ENCODE data around the gene MED12.
"Not testable (repeated sequence)": the region's sequence is repeated elsewhere in the genome, so short reads cannot be mapped to it uniquely, and the experiment has no call there.

The MED12 gene

DNA sequence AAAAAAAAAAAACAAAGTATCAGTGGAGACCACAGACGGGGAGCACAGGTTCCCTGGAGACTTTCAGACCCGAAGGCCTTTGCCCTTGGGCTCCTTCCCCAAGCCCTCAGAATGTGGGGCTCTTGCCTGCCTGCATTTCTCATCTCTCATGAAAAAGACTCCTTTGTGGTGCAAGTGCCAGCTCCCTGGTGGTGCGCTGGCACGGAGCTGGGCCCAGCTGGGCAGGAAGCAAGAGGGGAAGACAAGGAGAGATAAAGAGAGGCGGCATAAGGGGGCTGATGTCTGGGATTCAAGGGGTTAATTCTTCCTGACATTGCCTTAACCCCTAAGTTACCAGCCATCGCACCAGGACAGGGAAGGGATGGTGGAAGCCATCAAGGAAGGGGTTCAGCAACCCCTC, 48.1 kb downstream of the MED12 start:
- DNase-seq = no peak

DNA sequence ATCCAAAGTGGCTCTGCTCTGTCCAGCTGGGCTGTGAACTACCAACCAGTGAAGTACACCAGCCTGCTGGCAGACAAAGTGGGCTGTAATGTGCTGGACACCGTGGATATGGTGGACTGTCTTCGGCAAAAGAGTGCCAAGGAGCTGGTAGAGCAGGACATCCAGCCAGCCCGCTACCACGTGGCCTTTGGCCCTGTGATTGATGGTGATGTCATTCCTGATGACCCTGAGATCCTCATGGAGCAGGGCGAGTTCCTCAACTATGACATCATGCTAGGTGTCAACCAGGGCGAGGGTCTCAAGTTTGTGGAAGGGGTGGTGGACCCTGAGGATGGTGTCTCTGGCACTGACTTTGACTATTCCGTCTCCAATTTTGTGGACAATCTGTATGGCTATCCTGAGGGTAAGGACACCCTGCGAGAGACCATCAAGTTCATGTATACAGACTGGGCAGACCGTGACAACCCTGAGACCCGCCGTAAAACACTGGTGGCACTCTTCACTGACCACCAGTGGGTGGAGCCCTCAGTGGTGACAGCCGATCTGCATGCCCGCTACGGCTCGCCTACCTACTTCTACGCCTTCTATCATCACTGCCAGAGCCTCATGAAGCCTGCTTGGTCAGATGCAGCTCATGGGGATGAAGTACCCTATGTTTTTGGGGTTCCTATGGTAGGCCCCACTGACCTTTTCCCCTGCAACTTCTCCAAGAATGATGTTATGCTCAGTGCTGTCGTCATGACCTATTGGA, 48.8 kb downstream of the MED12 start:
- DNase-seq = no peak

DNA sequence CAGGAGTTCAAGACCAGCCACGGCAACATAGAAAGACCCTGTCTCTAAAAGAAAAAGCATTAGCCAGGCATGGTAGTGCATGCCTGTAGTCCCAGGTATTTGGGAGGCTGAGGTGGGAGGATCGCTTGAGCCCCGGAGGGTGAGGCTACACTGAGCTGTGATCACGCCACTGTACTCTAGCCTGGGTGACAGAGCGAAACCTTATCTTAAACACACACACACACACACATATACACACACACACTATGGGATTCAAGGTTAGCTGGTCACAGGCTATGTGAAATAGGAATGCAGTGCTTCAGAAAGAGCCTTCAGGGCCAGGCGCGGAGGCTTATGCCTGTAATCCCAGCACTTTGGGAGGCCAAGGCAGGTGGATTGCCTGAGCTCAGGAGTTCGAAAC, 49.7 kb downstream of the MED12 start:
- DNase-seq = no peak

DNA sequence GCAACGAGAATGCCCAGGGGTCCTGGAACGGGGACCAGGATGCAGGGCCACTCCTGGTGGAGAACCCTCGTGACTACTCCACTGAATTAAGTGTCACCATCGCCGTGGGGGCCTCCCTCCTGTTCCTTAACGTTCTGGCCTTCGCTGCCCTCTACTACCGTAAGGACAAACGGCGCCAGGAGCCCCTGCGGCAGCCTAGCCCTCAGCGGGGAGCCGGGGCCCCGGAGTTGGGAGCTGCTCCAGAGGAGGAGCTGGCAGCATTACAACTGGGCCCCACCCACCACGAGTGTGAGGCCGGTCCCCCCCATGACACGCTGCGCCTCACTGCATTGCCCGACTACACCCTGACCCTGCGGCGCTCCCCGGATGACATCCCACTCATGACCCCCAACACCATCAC, 51.2 kb downstream of the MED12 start:
- DNase-seq = no peak

DNA sequence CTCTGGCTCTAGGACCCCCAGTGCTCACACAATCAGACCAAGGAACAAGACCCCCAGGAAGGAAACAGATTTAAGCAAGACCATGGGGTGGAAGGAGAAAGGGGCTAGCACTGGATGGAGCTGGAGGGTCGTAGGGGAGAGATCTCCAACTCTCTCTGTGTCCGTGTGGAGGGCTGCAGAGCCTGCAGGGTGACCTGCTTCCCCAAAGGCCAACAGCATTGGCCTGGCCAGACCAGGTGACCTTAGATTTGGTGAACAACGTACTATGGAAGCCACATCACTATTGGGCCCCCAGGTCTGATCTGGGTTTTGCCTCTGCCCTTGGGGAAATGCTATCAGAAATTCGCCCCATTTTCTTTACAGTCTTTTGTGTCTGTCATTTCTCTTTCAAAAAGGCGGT, 52.3 kb downstream of the MED12 start:
- no peak for DNase-seq

DNA sequence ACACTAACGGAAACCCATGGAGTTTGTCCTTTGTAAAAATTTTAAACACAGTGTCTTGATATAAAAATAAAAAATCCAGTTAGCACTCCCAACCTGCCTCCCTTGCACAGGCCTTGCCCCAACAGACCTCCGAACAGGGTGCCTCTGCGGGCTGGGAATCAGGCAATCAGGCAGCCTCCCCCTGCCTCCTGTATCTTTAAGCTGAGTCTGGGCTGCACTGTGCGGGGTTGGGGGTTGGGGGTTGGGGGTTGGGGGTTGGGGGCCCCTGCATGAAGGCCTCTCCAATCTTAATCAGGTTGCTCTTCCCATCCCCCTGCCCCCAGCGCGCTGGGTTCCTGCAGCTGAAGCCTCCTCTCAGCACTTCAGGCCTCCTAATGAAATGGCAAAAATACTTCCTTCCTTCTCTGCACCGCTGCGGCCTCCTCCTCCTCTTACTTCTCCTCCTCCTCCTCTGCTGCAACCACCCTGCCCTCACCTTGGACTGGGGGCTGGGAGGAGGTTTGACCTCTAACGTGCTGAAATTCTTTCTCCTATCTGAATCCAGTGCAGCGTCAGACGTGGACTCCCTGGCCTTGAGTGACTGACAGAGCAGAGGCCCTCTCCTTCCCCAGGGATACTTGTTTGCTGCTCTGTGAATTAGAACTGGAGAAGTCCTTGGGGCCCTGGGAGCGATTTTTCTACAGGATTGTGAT, 52.9 kb downstream of the MED12 start:
- DNase-seq = no peak

DNA sequence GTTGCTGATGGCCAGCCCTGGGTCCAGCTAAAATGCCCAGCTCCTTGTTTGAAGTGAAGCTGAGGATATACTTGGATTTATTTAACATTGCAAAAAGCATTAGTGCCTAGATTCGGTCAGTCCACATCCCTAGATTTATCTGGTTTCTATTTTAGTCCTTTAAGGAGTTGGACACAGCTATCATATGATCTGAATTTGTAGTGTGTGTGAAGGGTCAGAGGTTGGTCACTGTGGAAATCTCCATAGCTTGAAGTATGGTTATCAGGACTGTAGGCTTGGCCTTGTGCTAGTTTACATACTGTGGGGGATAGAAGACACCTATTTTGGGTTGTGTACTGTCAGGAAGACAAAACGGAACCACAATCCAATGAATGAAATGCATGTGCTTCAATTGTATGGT, 55.0 kb downstream of the MED12 start:
- no peak for DNase-seq

DNA sequence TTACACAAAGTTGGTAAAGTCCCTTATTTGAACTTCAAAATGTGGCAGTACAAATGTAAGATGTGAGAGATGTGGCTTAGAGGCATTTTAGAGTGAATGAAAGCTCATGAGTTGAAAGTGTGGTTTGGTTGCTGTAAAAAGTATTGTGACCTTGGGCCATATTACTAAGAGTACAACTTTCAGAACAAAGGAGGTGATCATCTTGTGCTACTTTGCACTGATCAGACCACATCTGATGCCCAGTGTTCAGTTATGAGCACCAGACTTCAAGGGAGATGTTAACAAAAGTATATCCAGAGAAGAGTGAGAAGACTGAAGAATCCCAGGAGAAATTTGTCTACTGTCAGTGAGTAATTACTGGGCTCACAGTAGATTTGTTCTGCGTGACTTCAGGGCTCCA, 56.4 kb downstream of the MED12 start:
- DNase-seq = no peak

DNA sequence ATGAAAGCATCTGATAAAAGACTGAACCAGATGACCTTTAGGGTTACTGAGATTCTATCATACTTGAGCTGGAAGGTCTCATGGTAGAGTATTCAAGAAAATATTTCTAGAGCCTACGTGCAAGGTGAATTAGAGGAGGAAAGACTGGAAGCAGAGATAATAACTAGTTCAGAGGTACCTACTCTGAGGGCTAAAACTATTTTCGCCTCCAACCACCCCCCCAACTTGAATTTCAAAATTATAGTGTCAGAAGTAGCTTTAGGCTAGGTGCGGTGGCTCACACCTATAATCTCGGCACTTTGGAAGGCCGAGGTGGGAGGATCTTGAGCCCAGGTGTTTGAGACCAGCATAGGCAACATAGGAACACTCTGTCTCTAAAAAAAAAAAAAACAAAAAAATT, 57.1 kb downstream of the MED12 start:
- no peak for DNase-seq

DNA sequence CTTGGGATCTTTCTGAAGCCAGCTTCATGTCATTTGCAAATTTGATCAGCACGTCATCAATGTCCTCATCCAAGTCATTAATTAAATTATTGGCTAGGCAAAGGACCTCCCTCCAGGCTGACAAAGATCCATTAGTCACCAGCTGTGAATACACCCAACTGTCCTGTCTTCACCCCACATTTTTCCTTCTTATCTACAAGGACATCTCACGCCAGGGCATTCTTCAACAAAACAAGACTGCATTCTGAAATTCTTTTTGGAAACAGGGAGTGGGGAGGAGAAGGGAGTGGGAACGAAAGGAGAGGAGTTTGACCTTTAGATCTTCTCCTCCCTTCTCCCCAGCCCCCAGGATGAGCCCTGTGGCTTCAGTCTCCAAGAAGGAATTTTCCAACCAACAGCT, 58.9 kb downstream of the MED12 start:
- no peak for DNase-seq

DNA sequence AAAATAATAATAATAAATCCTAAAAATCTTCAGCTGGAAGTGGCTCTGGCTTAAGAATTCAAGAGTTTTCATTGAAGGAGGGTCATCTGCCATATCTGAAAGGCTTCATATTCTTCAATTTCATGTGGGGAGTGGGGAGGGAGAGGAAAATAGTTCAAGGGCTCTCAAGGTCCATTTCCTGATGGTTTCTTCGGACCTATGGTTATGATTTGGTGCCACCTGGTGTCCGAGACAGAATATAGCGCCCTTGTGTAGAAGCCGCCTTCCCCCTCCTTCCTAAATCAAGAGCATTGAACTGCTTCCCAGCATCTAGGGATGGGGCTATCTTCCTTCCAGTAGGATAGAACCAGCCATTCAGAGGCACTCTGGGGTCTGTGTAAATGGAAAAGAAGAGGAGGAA, 60.5 kb downstream of the MED12 start:
- DNase-seq = no peak

DNA sequence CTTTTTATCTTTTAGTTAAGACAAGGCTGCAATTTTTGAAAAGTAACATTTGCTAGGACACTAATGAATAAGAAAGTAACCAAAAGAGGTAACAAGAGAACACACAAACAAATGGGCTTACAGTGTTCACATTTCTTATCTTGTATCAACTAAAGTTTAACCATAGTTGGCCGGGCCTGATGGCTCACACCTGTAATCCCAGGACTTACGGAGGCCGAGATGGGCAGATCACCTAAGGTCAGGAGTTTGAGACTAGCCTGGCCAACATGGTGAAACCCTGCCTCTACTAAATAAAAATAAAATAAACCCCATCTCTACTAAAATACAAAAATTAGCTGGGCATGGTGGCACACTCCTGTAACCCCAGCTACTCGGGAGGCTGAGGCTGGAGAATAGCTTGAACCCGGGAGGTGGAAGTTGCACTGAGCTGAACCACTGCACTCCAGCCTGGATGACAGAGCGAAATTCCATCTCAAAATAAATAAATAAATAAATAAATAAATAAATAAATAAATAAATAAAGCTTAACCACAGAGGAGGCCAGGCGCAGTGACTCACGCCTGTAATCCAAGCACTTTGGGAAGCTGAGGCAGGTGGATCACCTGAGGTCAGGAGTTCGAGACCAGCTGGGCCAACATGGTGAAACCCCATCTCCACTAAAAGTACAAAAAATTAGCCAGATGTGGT, 62.3 kb downstream of the MED12 start:
- not testable (repeated sequence) for DNase-seq

DNA sequence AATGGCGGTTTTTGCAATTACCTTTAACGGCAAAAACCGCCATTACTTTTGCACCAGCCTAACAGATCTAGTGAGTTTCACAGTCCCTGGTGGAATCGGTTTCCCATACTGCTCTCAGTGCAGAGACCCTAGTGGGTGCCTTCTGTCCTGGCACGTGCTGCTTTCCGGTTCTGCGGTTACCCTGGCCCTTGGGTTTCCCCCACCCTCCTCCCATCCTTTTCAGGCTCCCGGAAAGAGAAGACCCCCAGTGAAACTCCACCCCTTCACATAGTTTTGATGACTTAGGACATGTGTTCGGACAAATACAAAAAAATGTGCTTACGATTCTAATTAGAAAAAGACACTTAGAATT, 63.1 kb downstream of the MED12 start:
- DNase-seq = no peak

DNA sequence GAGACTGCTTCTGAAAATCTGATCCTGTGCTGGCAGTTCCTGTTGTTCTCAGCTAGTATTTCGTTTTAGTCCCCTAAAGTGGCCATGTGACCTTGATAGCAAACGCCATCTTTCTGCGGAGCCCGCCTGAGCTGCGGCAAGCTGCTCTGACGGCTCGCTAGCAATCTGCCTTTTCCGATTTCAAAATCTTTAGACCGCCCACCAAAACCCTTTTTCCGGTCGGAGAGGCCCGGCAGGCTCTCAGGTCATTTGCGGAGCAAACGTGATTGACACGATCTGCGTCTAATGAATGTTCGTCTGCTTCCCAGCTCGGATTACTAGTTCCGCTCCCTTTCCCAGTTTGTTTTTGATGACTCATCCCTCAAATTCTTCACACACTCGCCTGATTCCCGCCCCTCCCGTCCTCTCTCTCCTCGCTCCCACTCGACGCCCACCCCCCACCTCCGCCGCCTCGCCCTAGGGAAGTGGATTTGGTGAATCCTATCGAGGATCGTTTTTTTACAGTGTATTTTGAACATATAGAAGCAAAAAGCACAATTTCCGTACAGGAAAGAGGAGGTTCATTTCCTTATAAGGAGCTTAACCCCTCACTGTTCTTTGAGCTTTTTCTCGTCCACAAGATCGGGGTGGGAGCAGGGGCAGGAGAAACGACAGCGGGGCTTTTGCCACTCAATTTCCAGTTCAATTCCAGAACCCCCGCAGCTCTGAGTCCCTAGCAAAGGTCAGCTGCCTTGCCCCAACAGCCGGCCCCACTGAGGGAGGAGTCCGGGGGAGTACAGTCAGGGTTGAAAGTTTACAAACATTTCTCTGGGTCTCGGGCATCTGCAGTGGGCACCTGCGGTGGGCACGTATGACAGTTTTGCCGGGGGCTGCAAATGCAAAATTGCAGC, 63.8 kb downstream of the MED12 start:
- DNase-seq = peak; percentile 89

DNA sequence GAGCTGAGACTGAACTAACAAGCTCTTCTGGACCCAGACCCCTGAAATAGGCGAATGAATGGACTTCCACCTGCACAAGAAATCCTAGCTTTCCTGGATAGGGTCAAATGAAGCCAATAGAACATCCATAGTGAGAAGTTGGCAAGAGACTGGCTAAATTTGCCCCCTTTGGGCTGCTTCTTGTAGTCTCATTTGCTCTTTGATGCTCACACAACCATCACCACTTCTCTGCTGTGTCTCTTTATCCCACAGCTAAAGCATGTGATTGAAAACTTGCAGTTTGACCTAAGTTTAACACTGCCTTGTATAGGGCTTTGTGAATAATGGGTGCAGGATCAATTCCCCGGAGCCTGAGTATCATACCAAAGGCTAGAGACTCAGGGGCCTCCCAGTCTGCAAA, 64.5 kb downstream of the MED12 start:
- DNase-seq = no peak

DNA sequence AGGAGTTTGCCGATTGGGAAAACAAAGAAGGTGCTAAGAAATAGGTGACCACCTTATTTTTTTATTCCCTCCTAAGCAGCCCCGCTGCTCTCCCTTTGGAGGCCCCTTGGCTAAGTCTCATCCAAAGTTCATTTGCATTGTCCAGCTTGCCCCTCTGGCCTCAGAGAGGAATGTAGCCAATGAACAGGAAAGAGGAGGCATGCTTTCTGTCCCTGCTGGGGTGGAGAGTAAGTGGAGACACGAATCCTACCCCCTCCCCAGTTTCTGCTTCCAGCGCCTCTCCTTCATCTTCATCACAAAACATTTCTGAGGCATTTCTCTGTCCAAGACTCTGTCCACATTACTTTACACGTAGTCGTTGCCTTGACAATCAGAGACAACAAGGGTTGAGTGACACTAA, 64.9 kb downstream of the MED12 start:
- no peak for DNase-seq

DNA sequence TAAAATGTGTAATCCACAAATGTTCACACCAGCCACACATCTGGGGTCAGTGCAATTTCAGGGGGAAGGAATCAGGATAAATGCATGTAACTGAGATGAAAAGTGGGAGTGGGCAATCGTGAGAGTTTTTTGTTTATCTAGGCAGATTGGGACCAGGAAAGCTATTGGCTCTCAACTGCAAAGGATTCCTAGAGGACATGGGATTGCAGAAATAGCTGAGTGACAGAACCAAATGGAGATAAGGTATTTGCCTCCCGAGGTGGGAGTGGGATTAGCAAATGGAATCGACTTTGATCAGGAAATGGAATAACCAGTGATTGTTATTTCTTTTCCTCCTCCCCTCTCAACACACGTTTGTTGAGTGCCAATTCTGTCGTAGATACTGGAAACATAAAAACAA, 65.7 kb downstream of the MED12 start:
- DNase-seq = no peak

DNA sequence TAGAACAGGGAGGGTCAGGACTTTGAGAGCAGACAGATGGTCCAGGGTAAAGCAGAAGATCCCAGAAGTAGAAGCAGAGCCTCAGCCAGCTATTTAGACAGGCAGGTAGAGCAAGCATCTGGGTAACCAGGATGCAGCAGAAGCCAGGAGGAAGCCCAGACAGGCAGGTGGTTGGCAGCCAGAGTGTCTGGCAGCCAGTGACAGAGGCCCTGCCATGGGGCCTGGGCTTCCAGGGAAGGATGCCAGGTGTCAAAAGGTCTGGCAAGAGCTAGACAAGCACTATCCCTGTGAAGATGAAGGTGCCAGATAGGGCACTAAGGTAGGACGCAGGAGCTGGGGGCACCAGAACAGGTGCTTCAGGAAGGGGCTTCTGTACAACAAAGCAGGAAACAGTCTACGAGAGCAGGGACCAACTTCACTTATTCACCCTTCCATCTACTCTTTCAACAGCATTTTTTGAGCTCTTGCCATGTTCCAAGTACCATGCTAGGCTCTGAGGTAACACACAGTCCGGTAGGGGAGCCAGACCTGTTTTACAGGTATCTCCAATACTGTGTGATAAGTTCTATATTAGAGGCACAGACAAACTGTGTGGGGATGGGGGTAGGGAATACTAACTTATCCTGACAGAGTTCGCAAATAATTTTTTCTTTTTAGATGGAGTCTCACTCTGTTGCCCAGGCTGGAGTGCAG, 66.6 kb downstream of the MED12 start:
- DNase-seq = no peak

DNA sequence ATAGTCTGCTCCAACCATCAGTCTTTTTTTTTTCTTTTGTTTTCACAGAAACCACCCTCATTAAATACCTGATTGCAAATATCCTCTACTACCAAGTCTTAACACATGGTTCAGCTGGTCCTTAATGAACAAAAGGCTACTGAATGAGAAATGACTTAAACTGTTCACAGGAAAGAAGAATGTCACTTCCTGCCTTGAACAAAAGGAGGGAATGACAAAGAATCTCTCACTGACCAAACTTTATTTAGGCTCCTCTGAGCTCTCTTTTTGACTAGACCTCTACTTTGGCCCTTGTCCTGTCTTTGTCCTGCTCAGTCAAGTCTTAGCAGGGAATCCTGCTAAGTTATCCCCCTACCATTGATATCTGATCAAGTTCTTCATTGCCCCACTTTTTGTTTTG, 72.9 kb downstream of the MED12 start:
- no peak for DNase-seq

Data from NCI-H1048 (cell line).